ENCODE results near the gene PBXIP1.

The PBXIP1 gene

DNA sequence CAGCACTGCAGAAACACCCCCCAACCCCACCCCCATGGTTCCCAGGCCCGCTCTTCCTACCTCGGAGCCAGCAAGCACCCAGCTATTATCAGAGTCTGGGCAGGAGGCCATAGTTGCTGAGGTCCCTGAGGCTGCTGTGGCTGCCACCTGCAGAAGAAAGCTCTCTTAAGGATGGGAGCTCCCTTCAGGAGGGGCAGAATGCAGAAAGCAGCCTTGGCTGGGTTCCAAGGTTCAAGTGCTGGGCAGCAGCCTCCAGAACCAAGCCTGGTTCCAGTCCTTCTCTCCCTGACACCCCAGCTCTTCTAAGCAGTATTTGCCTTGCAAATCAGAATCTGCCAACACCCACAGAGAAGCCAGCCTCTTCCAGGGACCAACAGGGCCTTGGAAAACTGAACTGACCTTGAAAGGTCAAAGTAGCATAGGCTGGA, 2.3 kb downstream of the PBXIP1 start:
- Histone ChIP-seq H3K9ac (ENCODE audit: low read length) (no peak overlapping the region), H3K4me3 (ENCODE audit: low read length) (no peak overlapping the region), H2AFZ (ENCODE audit: low read depth, low read length) (no peak overlapping the region), H4K20me1 (ENCODE audit: insufficient read depth, low read length) (no peaks in the 10 kb centered on the region), H3K4me2 (ENCODE audit: low read length) (no peak overlapping the region), H3K79me2 (ENCODE audit: low read length) (no peaks in the 10 kb centered on the region), H3K27ac (ENCODE audit: low read length) (no peak overlapping the region), H3K27me3 (ENCODE audit: low read depth, low read length) (no peaks in the 10 kb centered on the region), H3K4me1 (ENCODE audit: low read length) (peaks cover 28% of the 10 kb centered on the region), H3K36me3 (replicated peaks; ENCODE audit: low read depth, low read length) (peaks cover under 1% of the 10 kb centered on the region), H3K9me3 (ENCODE audit: insufficient read depth, low read length) (no peaks in the 10 kb centered on the region)
- no peak for TF ChIP-seq EZH2phosphoT487 (IDR thresholded peaks at IDR 0.05; ENCODE audit: low read depth)
- TF ChIP-seq, protein P1, sequence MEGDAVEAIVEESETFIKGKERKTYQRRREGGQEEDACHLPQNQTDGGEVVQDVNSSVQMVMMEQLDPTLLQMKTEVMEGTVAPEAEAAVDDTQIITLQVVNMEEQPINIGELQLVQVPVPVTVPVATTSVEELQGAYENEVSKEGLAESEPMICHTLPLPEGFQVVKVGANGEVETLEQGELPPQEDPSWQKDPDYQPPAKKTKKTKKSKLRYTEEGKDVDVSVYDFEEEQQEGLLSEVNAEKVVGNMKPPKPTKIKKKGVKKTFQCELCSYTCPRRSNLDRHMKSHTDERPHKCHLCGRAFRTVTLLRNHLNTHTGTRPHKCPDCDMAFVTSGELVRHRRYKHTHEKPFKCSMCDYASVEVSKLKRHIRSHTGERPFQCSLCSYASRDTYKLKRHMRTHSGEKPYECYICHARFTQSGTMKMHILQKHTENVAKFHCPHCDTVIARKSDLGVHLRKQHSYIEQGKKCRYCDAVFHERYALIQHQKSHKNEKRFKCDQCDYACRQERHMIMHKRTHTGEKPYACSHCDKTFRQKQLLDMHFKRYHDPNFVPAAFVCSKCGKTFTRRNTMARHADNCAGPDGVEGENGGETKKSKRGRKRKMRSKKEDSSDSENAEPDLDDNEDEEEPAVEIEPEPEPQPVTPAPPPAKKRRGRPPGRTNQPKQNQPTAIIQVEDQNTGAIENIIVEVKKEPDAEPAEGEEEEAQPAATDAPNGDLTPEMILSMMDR (IDR thresholded peaks at IDR 0.05; ENCODE audit: low read depth, low read length) = no peak

DNA sequence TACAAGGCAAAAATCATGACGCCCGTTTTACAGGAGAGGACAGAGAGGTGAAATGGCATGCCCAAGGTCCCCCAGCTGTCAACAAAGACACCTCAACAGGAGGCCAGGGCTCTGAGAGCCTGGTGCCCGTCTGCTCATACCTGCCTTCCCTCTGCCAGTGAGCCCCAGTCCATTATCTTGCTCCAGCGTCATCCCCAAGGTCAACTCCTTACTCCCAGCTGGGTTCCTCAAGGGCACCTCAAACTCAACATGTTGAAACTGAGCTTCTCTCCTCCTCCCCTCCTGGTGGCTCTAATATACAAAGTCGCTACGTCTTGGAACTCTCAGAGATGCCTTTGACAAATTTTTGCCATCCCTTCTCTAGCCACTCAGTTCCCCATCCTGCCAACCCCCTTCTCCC, 3.2 kb downstream of the PBXIP1 start:
- Histone ChIP-seq H3K27ac (ENCODE audit: low read length) (no peak overlapping the region), H3K9ac (ENCODE audit: low read length) (no peak overlapping the region), H3K9me3 (ENCODE audit: insufficient read depth, low read length) (no peaks in the 10 kb centered on the region), H3K36me3 (replicated peaks; ENCODE audit: low read depth, low read length) (no peaks in the 10 kb centered on the region), H3K4me3 (ENCODE audit: low read length) (no peak overlapping the region), H4K20me1 (ENCODE audit: insufficient read depth, low read length) (no peaks in the 10 kb centered on the region), H3K4me1 (ENCODE audit: low read length) (peaks cover 20% of the 10 kb centered on the region), H3K4me2 (ENCODE audit: low read length) (no peak overlapping the region), H3K27me3 (ENCODE audit: low read depth, low read length) (no peaks in the 10 kb centered on the region), H3K79me2 (ENCODE audit: low read length) (no peaks in the 10 kb centered on the region), H2AFZ (ENCODE audit: low read depth, low read length) (no peak overlapping the region)
- TF ChIP-seq EZH2phosphoT487 (IDR thresholded peaks at IDR 0.05; ENCODE audit: low read depth) = no peak
- TF ChIP-seq, protein P1 (IDR thresholded peaks at IDR 0.05; ENCODE audit: low read depth, low read length) = no peak

DNA sequence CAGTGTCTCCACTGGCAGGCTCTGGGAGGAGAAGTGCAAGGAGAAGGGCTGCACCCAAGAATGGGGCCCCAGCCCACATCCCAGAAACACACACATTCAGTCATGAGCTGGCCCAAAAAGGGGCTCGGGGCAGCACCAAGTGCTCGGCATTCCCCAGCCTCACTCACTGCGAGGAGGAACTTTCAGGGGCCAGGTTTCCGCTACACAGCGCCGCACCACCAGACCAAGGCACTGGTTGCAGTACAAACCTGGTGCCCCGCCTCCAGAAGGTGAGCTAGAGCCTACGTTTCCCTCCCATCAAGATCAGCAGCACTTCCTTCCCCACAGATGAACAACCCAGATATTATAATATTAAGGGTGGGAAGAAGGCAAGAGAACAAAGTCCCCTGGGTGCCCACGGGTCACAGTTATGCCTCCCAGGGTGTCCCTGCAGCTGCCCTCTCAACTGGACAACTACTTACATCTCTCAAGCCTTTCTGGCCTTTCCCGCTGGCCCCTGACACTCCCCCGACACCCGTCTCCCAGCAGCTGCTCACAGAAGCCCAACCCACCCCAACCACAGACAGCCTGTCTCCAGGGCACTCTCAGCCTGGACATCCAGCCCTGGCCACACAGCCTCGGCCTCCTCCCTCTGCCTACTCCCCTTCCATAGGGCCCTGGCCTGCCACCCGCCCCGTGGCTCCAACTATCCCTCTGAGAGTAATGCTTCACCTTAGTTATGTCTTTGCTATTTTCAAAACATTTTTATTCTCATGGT, 3.8 kb downstream of the PBXIP1 start:
- Histone ChIP-seq H3K4me3 (ENCODE audit: low read length) (no peak overlapping the region), H3K27ac (ENCODE audit: low read length) (no peak overlapping the region), H3K9ac (ENCODE audit: low read length) (no peak overlapping the region), H3K4me2 (ENCODE audit: low read length) (no peak overlapping the region), H3K27me3 (ENCODE audit: low read depth, low read length) (no peaks in the 10 kb centered on the region), H3K9me3 (ENCODE audit: insufficient read depth, low read length) (no peaks in the 10 kb centered on the region), H3K79me2 (ENCODE audit: low read length) (no peaks in the 10 kb centered on the region), H3K36me3 (replicated peaks; ENCODE audit: low read depth, low read length) (no peaks in the 10 kb centered on the region), H2AFZ (ENCODE audit: low read depth, low read length) (no peak overlapping the region), H4K20me1 (ENCODE audit: insufficient read depth, low read length) (no peaks in the 10 kb centered on the region), H3K4me1 (ENCODE audit: low read length) (peaks cover 16% of the 10 kb centered on the region)
- TF ChIP-seq, protein P1 (IDR thresholded peaks at IDR 0.05; ENCODE audit: low read depth, low read length) = no peak
- no peak for TF ChIP-seq EZH2phosphoT487 (IDR thresholded peaks at IDR 0.05; ENCODE audit: low read depth)

DNA sequence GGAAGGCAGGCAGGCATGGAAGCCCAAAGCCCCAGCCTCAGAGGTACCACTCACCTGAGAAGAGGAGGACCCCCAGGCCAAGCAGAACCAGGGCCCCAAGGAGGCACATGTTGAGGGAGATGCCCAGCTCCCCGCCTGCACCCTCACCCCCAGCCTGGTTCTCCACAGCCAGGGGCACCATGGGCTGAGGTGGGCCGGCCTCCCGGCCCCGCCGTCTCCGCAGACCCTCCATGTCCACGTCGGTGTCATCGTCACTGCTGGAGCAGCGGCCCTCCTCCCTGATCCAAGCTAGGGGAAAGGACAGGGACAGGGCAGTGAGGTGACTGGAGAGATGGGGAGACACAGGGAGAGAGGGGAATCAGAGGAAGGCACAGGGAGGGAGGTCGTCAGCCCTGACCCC, 7.8 kb downstream of the PBXIP1 start:
- Histone ChIP-seq H4K20me1 (ENCODE audit: insufficient read depth, low read length) (no peaks in the 10 kb centered on the region), H3K4me3 (ENCODE audit: low read length) (no peak overlapping the region), H3K27ac (ENCODE audit: low read length) (no peak overlapping the region), H3K9me3 (ENCODE audit: insufficient read depth, low read length) (no peaks in the 10 kb centered on the region), H3K36me3 (replicated peaks; ENCODE audit: low read depth, low read length) (no peaks in the 10 kb centered on the region), H3K9ac (ENCODE audit: low read length) (no peak overlapping the region), H2AFZ (ENCODE audit: low read depth, low read length) (no peak overlapping the region), H3K4me1 (ENCODE audit: low read length) (peaks cover 23% of the 10 kb centered on the region), H3K27me3 (ENCODE audit: low read depth, low read length) (no peaks in the 10 kb centered on the region), H3K79me2 (ENCODE audit: low read length) (no peaks in the 10 kb centered on the region), H3K4me2 (ENCODE audit: low read length) (no peak overlapping the region)
- TF ChIP-seq, protein P1 (IDR thresholded peaks at IDR 0.05; ENCODE audit: low read depth, low read length) = no peak
- no peak for TF ChIP-seq EZH2phosphoT487 (IDR thresholded peaks at IDR 0.05; ENCODE audit: low read depth)

Data from OCI-LY3 (cell line).